Measurements from ENCODE around the gene B9D2.
A peak's percentile ranks its signal among the peaks of the same experiment; 100 is the strongest.
"Not testable (repeated sequence)": the region's sequence is repeated elsewhere in the genome, so short reads cannot be mapped to it uniquely, and the experiment has no call there.

The B9D2 gene

GRCh38 chr19:41395355-41395754, 31.4 kb upstream of the B9D2 start:
- Histone ChIP-seq H3K4me1 (ENCODE audit: control insufficient read depth in 5 of 5, insufficient read depth in 5 of 5, low read length in 5 of 5) (peaks cover 9 to 29% (median 25%) of the 10 kb centered on the region in 5 donors), H3K9me3 (ENCODE audit: control insufficient read depth in 5 of 5, low read length in 5 of 5) (no peaks in the 10 kb centered on the region), H3K27me3 (ENCODE audit: control insufficient read depth in 5 of 5, insufficient read depth in 4 of 5, low read length in 5 of 5) (no peaks in the 10 kb centered on the region)

GRCh38 chr19:41392775-41393174, 28.8 kb upstream of the B9D2 start:
- no peaks in the 10 kb centered on the region for H3K27me3 ChIP-seq (ENCODE audit: control insufficient read depth in 5 of 5, insufficient read depth in 4 of 5, low read length in 5 of 5)
- H3K4me3 ChIP-seq (ENCODE audit: low read depth in 1 of 5, low read length in 5 of 5) = no peak overlapping the region
- H3K4me1 ChIP-seq (ENCODE audit: control insufficient read depth in 5 of 5, insufficient read depth in 5 of 5, low read length in 5 of 5) = peaks cover 3 to 13% (median 9%) of the 10 kb centered on the region in 5 donors
- H3K36me3 ChIP-seq (ENCODE audit: control insufficient read depth in 5 of 5, insufficient read depth in 5 of 5, low read length in 5 of 5) = peaks cover 0 to 36% (median 29%) of the 10 kb centered on the region in 5 donors
- no peak overlapping the region for H3K27ac ChIP-seq (ENCODE audit: low read depth, low read length)
- no peak overlapping the region for H3K9ac ChIP-seq (ENCODE audit: low read length in 5 of 5)
- H3K9me3 ChIP-seq (ENCODE audit: control insufficient read depth in 5 of 5, low read length in 5 of 5) = no peaks in the 10 kb centered on the region

More at GRCh38 chr19:41395355-41395754, 31.4 kb upstream of the B9D2 start:
- H3K9ac ChIP-seq (ENCODE audit: low read length in 5 of 5) = no peak overlapping the region
- no peak overlapping the region for H3K27ac ChIP-seq (ENCODE audit: low read depth, low read length)
- H3K4me3 ChIP-seq (ENCODE audit: low read depth in 1 of 5, low read length in 5 of 5) = no peak overlapping the region
- peaks cover 0 to 18% (median 16%) of the 10 kb centered on the region in 5 donors for H3K36me3 ChIP-seq (ENCODE audit: control insufficient read depth in 5 of 5, insufficient read depth in 5 of 5, low read length in 5 of 5)

GRCh38 chr19:41391618-41392017, 27.7 kb upstream of the B9D2 start:
- no peaks in the 10 kb centered on the region for H3K9me3 ChIP-seq (ENCODE audit: control insufficient read depth in 5 of 5, low read length in 5 of 5)
- no peak overlapping the region for H3K4me3 ChIP-seq (ENCODE audit: low read depth in 1 of 5, low read length in 5 of 5)
- H3K27me3 ChIP-seq (ENCODE audit: control insufficient read depth in 5 of 5, insufficient read depth in 4 of 5, low read length in 5 of 5) = no peaks in the 10 kb centered on the region
- no peak overlapping the region for H3K9ac ChIP-seq (ENCODE audit: low read length in 5 of 5)
- peaks cover 0 to 8% (median 5%) of the 10 kb centered on the region in 5 donors for H3K4me1 ChIP-seq (ENCODE audit: control insufficient read depth in 5 of 5, insufficient read depth in 5 of 5, low read length in 5 of 5)
- H3K27ac ChIP-seq (ENCODE audit: low read depth, low read length) = no peak overlapping the region
- peaks cover 0 to 46% (median 38%) of the 10 kb centered on the region in 5 donors for H3K36me3 ChIP-seq (ENCODE audit: control insufficient read depth in 5 of 5, insufficient read depth in 5 of 5, low read length in 5 of 5)

- H3K4me1 ChIP-seq (ENCODE audit: control insufficient read depth in 5 of 5, insufficient read depth in 5 of 5, low read length in 5 of 5) = no peaks in the 10 kb centered on the region
- H3K4me3 ChIP-seq (ENCODE audit: low read depth in 1 of 5, low read length in 5 of 5) = no peak overlapping the region
- H3K27ac ChIP-seq (ENCODE audit: low read depth, low read length) = no peak overlapping the region
- peaks cover 0 to 57% (median 45%) of the 10 kb centered on the region in 5 donors for H3K36me3 ChIP-seq (ENCODE audit: control insufficient read depth in 5 of 5, insufficient read depth in 5 of 5, low read length in 5 of 5)
- H3K9me3 ChIP-seq (ENCODE audit: control insufficient read depth in 5 of 5, low read length in 5 of 5) = no peaks in the 10 kb centered on the region
- H3K9ac ChIP-seq (ENCODE audit: low read length in 5 of 5) = no peak overlapping the region
- no peaks in the 10 kb centered on the region for H3K27me3 ChIP-seq (ENCODE audit: control insufficient read depth in 5 of 5, insufficient read depth in 4 of 5, low read length in 5 of 5)
Observed at GRCh38 chr19:41386442-41386841, 22.5 kb upstream of the B9D2 start.

- H3K4me1 ChIP-seq (ENCODE audit: control insufficient read depth in 5 of 5, insufficient read depth in 5 of 5, low read length in 5 of 5) = peaks cover 0 to 9% (median 0%) of the 10 kb centered on the region in 5 donors
- no peak overlapping the region for H3K9ac ChIP-seq (ENCODE audit: low read length in 5 of 5)
- H3K36me3 ChIP-seq (ENCODE audit: control insufficient read depth in 5 of 5, insufficient read depth in 5 of 5, low read length in 5 of 5) = peaks cover 0 to 41% (median 28%) of the 10 kb centered on the region in 5 donors
- H3K27me3 ChIP-seq (ENCODE audit: control insufficient read depth in 5 of 5, insufficient read depth in 4 of 5, low read length in 5 of 5) = no peaks in the 10 kb centered on the region
- no peak overlapping the region for H3K27ac ChIP-seq (ENCODE audit: low read depth, low read length)
- no peak overlapping the region for H3K4me3 ChIP-seq (ENCODE audit: low read depth in 1 of 5, low read length in 5 of 5)
- H3K9me3 ChIP-seq (ENCODE audit: control insufficient read depth in 5 of 5, low read length in 5 of 5) = no peaks in the 10 kb centered on the region
Observed at GRCh38 chr19:41384351-41384750, 20.4 kb upstream of the B9D2 start.

- H3K36me3 ChIP-seq (ENCODE audit: control insufficient read depth in 5 of 5, insufficient read depth in 5 of 5, low read length in 5 of 5) = peaks cover 0 to 20% (median 14%) of the 10 kb centered on the region in 5 donors
Observed at GRCh38 chr19:41381536-41381935, 17.6 kb upstream of the B9D2 start.

GRCh38 chr19:41377977-41378709, 14.2 kb upstream of the B9D2 start:
- no peaks in the 10 kb centered on the region for H3K9me3 ChIP-seq (ENCODE audit: control insufficient read depth in 5 of 5, low read length in 5 of 5)
- H3K4me3 ChIP-seq (ENCODE audit: low read depth in 1 of 5, low read length in 5 of 5) = no peak overlapping the region
- H3K36me3 ChIP-seq (ENCODE audit: control insufficient read depth in 5 of 5, insufficient read depth in 5 of 5, low read length in 5 of 5) = peaks cover 0 to 9% (median 4%) of the 10 kb centered on the region in 5 donors
- H3K9ac ChIP-seq (ENCODE audit: low read length in 5 of 5) = no peak overlapping the region
- H3K27ac ChIP-seq (ENCODE audit: low read depth, low read length) = no peak overlapping the region
- peaks cover 1 to 39% (median 27%) of the 10 kb centered on the region in 5 donors for H3K4me1 ChIP-seq (ENCODE audit: control insufficient read depth in 5 of 5, insufficient read depth in 5 of 5, low read length in 5 of 5)
- no peaks in the 10 kb centered on the region for H3K27me3 ChIP-seq (ENCODE audit: control insufficient read depth in 5 of 5, insufficient read depth in 4 of 5, low read length in 5 of 5)

More at GRCh38 chr19:41381536-41381935, 17.6 kb upstream of the B9D2 start:
- H3K27ac ChIP-seq (ENCODE audit: low read depth, low read length); H3K9ac ChIP-seq (ENCODE audit: low read length in 5 of 5); H3K4me3 ChIP-seq (ENCODE audit: low read depth in 1 of 5, low read length in 5 of 5); H3K27me3 ChIP-seq (ENCODE audit: control insufficient read depth in 5 of 5, insufficient read depth in 4 of 5, low read length in 5 of 5); H3K9me3 ChIP-seq (ENCODE audit: control insufficient read depth in 5 of 5, low read length in 5 of 5): not testable (repeated sequence)
- peaks cover 0 to 24% (median 7%) of the 10 kb centered on the region in 5 donors for H3K4me1 ChIP-seq (ENCODE audit: control insufficient read depth in 5 of 5, insufficient read depth in 5 of 5, low read length in 5 of 5)

GRCh38 chr19:41376998-41377365, 13.0 kb upstream of the B9D2 start:
- Histone ChIP-seq H3K27ac (ENCODE audit: low read depth, low read length) (no peak overlapping the region), H3K4me3 (ENCODE audit: low read depth in 1 of 5, low read length in 5 of 5) (peak overlapping the region; percentile 65 to 86 (median 77)), H3K36me3 (ENCODE audit: control insufficient read depth in 5 of 5, insufficient read depth in 5 of 5, low read length in 5 of 5) (peaks cover 0 to 3% (median 0%) of the 10 kb centered on the region in 5 donors), H3K4me1 (ENCODE audit: control insufficient read depth in 5 of 5, insufficient read depth in 5 of 5, low read length in 5 of 5) (peaks cover 1 to 39% (median 27%) of the 10 kb centered on the region in 5 donors), H3K9me3 (ENCODE audit: control insufficient read depth in 5 of 5, low read length in 5 of 5) (no peaks in the 10 kb centered on the region), H3K27me3 (ENCODE audit: control insufficient read depth in 5 of 5, insufficient read depth in 4 of 5, low read length in 5 of 5) (no peaks in the 10 kb centered on the region), H3K9ac (ENCODE audit: low read length in 5 of 5) (peak overlapping the region; percentile 38 to 73 (median 68))

- Histone ChIP-seq H3K9ac (ENCODE audit: low read length in 5 of 5) (peak within 1 kb of the TSS; percentile 38 to 73 (median 68)), H3K27me3 (ENCODE audit: control insufficient read depth in 5 of 5, insufficient read depth in 4 of 5, low read length in 5 of 5) (no peaks in the 10 kb centered on the region), H3K4me1 (ENCODE audit: control insufficient read depth in 5 of 5, insufficient read depth in 5 of 5, low read length in 5 of 5) (peaks cover 1 to 39% (median 27%) of the 10 kb centered on the region in 5 donors), H3K27ac (ENCODE audit: low read depth, low read length) (no peak within 1 kb of the TSS), H3K9me3 (ENCODE audit: control insufficient read depth in 5 of 5, low read length in 5 of 5) (no peaks in the 10 kb centered on the region), H3K4me3 (ENCODE audit: low read depth in 1 of 5, low read length in 5 of 5) (peak within 1 kb of the TSS; percentile 65 to 86 (median 77)), H3K36me3 (ENCODE audit: control insufficient read depth in 5 of 5, insufficient read depth in 5 of 5, low read length in 5 of 5) (peaks cover 0 to 3% (median 0%) of the 10 kb centered on the region in 5 donors)
Observed at GRCh38 chr19:41376241-41376997, 12.5 kb upstream of the B9D2 start, which contains the start of gene TMEM91. Gene TMEM91, plus strand, starts transcription at chr19:41376533. Its CDS starts 1,777 bp downstream, at chr19:41378310.

GRCh38 chr19:41373993-41374392, 10.0 kb upstream of the B9D2 start:
- H3K4me1 ChIP-seq (ENCODE audit: control insufficient read depth in 5 of 5, insufficient read depth in 5 of 5, low read length in 5 of 5) = peaks cover 1 to 29% (median 27%) of the 10 kb centered on the region in 5 donors
- H3K36me3 ChIP-seq (ENCODE audit: control insufficient read depth in 5 of 5, insufficient read depth in 5 of 5, low read length in 5 of 5) = peaks cover 0 to 2% (median 0%) of the 10 kb centered on the region in 5 donors
- H3K4me3 ChIP-seq (ENCODE audit: low read depth in 1 of 5, low read length in 5 of 5) = no peak overlapping the region
- no peak overlapping the region for H3K27ac ChIP-seq (ENCODE audit: low read depth, low read length)
- H3K9me3 ChIP-seq (ENCODE audit: control insufficient read depth in 5 of 5, low read length in 5 of 5) = no peaks in the 10 kb centered on the region
- peak overlapping the region in 1 of 5 donors; percentile 10 for H3K9ac ChIP-seq (ENCODE audit: low read length in 5 of 5)
- H3K27me3 ChIP-seq (ENCODE audit: control insufficient read depth in 5 of 5, insufficient read depth in 4 of 5, low read length in 5 of 5) = no peaks in the 10 kb centered on the region
